Measurements from ENCODE around the gene SERPINA3. TPM values are rescaled to one million over a fixed set of nuclear protein-coding genes. Genes with fewer than 3 reads are reported as not detected.

Gene SERPINA3
- total RNA-seq, 4 donors from 2014 or later = 3.3 to 223 (median 54.8) TPM

GRCh38 chr14:94596361-94596760 is 15.8 kb upstream of the SERPINA3 start:
- peaks cover 21 to 31% (median 26%) of the 10 kb centered on the region in 3 donors for H3K4me1 ChIP-seq
- WGBS, 2 donors = 79 to 84% methylated on average over 9 of the region's 9 CpGs
- intact Hi-C loops (cut with DNase I) = no loop called here
- H3K4me3 ChIP-seq = no peak overlapping the region
- H3K36me3 ChIP-seq = no peaks in the 10 kb centered on the region
- H3K27me3 ChIP-seq = no peaks in the 10 kb centered on the region
- no peaks in the 10 kb centered on the region for H3K9me3 ChIP-seq
- no peak for DNase-seq
- TF ChIP-seq CTCF (IDR thresholded peaks at IDR 0.05) (no peak), POLR2A (IDR thresholded peaks at IDR 0.05) (no peak)
- H3K27ac ChIP-seq = no peak overlapping the region

GRCh38 chr14:94597788-94598187 is 14.4 kb upstream of the SERPINA3 start:
- WGBS, 2 donors = 93 to 98% methylated on average over 5 of the region's 5 CpGs
- no peak for DNase-seq

GRCh38 chr14:94598506-94598815 is 13.7 kb upstream of the SERPINA3 start:
- no peaks in the 10 kb centered on the region for H3K27me3 ChIP-seq
- peak overlapping the region; percentile 71 to 83 (median 78) for H3K27ac ChIP-seq
- no peaks in the 10 kb centered on the region for H3K36me3 ChIP-seq
- H3K9me3 ChIP-seq = no peaks in the 10 kb centered on the region
- peaks cover 29 to 46% (median 40%) of the 10 kb centered on the region in 3 donors for H3K4me1 ChIP-seq
- WGBS, 2 donors = 65 to 70% methylated on average over 6 to 7 of the region's 7 CpGs
- no peak for DNase-seq
- H3K4me3 ChIP-seq = no peak overlapping the region
- TF ChIP-seq POLR2A (IDR thresholded peaks at IDR 0.05) = no peak
- no peak for TF ChIP-seq CTCF (IDR thresholded peaks at IDR 0.05)
- intact Hi-C loops (cut with DNase I) = no loop called here

More at GRCh38 chr14:94597788-94598187, 14.4 kb upstream of the SERPINA3 start:
- Histone ChIP-seq H3K27ac (no peak overlapping the region), H3K27me3 (no peaks in the 10 kb centered on the region), H3K4me3 (no peak overlapping the region), H3K36me3 (no peaks in the 10 kb centered on the region), H3K9me3 (no peaks in the 10 kb centered on the region), H3K4me1 (peaks cover 29 to 45% (median 40%) of the 10 kb centered on the region in 3 donors)
- intact Hi-C loops (cut with DNase I) = no loop called here
- no peak for TF ChIP-seq POLR2A (IDR thresholded peaks at IDR 0.05)
- TF ChIP-seq CTCF (IDR thresholded peaks at IDR 0.05) = no peak

GRCh38 chr14:94598816-94599655 is 13.2 kb upstream of the SERPINA3 start:
- no peaks in the 10 kb centered on the region for H3K9me3 ChIP-seq
- H3K4me3 ChIP-seq = no peak overlapping the region
- H3K27me3 ChIP-seq = no peaks in the 10 kb centered on the region
- TF ChIP-seq CTCF (IDR thresholded peaks at IDR 0.05) (peak in 2 of 6 experiments; percentile 24 to 27), POLR2A (IDR thresholded peaks at IDR 0.05) (no peak)
- peak overlapping the region; percentile 71 to 83 (median 78) for H3K27ac ChIP-seq
- no peaks in the 10 kb centered on the region for H3K36me3 ChIP-seq
- 50 to 61% methylated on average over 6 to 9 of the region's 11 CpGs for whole genome bisulfite sequencing, 2 donors
- no peak for DNase-seq
- intact Hi-C loops (cut with DNase I) = no loop called here
- peaks cover 29 to 46% (median 40%) of the 10 kb centered on the region in 3 donors for H3K4me1 ChIP-seq

- Histone ChIP-seq H3K4me1 (peaks cover 29 to 46% (median 40%) of the 10 kb centered on the region in 3 donors), H3K9me3 (no peaks in the 10 kb centered on the region), H3K27me3 (no peaks in the 10 kb centered on the region), H3K36me3 (no peaks in the 10 kb centered on the region), H3K4me3 (no peak overlapping the region), H3K27ac (peak overlapping the region; percentile 51 to 83 (median 78))
- TF ChIP-seq POLR2A (IDR thresholded peaks at IDR 0.05) = no peak
- TF ChIP-seq CTCF (IDR thresholded peaks at IDR 0.05) = no peak
- DNase-seq = no peak
- 27 to 43% methylated on average over 3 of the region's 3 CpGs for WGBS, 2 donors
- intact Hi-C loops (cut with DNase I) = no loop called here
These were observed 12.6 kb upstream of the SERPINA3 start for GRCh38 chr14:94599656-94600004.
